ENCODE results near the gene RANBP10.

The RANBP10 gene

DNA sequence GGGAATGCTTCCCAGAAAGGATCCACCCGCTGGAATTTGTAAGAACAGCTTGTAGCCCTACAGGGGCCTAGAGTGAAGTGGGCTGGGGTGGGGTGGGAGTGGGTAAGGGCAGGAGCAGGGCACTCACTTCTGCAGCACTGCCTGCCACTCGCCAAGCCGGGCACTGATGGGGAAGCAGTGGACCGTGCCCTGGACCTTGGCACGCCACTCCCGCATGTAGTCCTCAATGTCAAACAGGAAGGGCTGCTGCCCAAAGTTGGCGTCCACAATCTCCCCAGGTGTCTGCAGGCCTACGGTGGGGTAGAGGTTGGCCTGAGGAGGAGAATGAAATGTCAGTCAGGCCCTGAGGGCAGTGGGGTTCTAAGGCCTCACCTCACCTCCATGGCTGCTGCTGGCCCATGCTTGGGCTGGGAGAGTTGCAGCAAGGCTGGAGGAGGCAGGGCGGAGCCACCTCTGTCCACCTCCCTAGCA lies 71.6 kb downstream of the RANBP10 start:
- POLR2A ChIA-PET: no interaction called here
- no peak for DNase-seq (ENCODE audit: extremely low spot score)
- TF ChIP-seq CTCF (IDR thresholded peaks at IDR 0.05; ENCODE audit: control extremely low read depth, extremely low read depth, low read depth, missing control alignments): no peak
- CTCF ChIA-PET: no interaction called here

DNA sequence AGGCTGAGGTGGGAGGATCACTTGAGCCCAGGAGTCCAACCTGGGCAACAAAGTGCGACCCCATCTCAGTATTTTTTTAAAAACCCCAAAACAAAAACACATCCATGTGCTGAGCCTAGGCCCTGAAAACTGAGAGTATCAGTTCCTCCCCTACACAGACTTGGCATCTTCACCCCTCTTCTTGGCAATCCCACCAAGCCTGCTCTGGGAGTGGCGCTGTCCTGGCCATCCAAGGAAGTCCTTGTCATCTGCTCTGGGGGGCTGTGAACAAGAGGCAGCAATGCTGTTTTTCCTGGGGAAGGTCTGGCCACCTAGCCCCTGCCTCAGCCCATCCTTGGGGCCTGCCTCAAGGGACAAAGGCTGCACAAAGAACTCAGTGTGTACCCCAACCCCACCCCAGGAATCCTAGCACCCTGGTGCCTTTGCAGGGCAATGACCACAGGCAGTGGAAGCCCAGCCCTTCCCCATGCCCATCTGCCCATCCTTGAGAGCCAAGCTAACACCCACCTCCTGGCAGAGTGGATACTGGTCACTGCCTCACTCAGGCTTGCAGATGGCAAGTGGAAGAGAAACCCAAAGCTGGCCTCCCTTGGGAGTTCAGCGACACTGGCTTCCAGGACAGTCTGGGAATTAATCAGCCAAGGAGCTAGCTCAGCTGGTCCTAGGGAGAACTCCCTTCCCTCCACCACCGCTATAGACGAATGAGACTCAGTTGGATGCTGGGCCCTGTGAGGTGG lies 72.5 kb downstream of the RANBP10 start:
- ChIA-PET POLR2A (no interaction called here), CTCF (no interaction called here)
- DNase-seq (ENCODE audit: extremely low spot score): no peak
- no peak for TF ChIP-seq CTCF (IDR thresholded peaks at IDR 0.05; ENCODE audit: control extremely low read depth, extremely low read depth, low read depth, missing control alignments)

GRCh38 chr16:67731753-67732095 lies 74.6 kb downstream of the RANBP10 start:
- no peak for DNase-seq (ENCODE audit: extremely low spot score)
- CTCF ChIA-PET: interaction anchor here (1.1 to 1.4 kb wide), 5 partner anchors 12 to 211 kb away, joined by 3 to 5 read pairs (median 3); partner anchors contain the start of gene GFOD2
- POLR2A ChIA-PET: no interaction called here

GRCh38 chr16:67731071-67731752 lies 75.1 kb downstream of the RANBP10 start:
- ChIA-PET CTCF (interaction anchor here (1.1 to 1.4 kb wide), 4 partner anchors 12 to 210 kb away, joined by 3 to 5 read pairs (median 3); partner anchors contain the start of gene GFOD2), POLR2A (no interaction called here)
- DNase-seq (ENCODE audit: extremely low spot score): no peak
- no peak for TF ChIP-seq CTCF (IDR thresholded peaks at IDR 0.05; ENCODE audit: control extremely low read depth, extremely low read depth, low read depth, missing control alignments)

More at GRCh38 chr16:67731753-67732095, 74.6 kb downstream of the RANBP10 start:
- no peak for TF ChIP-seq CTCF (IDR thresholded peaks at IDR 0.05; ENCODE audit: control extremely low read depth, extremely low read depth, low read depth, missing control alignments)

DNA sequence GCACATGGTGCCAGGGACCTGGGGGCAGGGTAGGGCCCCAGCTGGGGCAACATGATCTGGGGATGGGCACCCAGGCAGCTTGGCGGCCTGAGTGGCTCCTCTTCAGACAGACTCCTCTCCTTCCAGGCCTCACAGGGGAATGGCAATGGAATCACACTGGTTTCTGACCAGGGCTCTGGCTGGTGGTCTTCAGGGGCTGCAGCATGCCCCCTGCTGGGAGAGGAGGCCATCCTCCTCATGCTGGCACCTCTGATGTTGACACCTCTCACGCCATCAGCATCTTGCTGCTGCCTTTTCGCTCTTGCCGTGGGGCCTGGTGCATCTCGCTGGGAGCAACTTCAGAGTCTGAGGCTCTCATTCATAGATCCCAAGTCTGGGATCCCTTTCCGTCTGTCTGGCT lies 76.0 kb downstream of the RANBP10 start:
- no peak for DNase-seq (ENCODE audit: extremely low spot score)
- ChIA-PET POLR2A (no interaction called here), CTCF (no interaction called here)
- no peak for TF ChIP-seq CTCF (IDR thresholded peaks at IDR 0.05; ENCODE audit: control extremely low read depth, extremely low read depth, low read depth, missing control alignments)

GRCh38 chr16:67729636-67730248 lies 76.6 kb downstream of the RANBP10 start:
- TF ChIP-seq CTCF (IDR thresholded peaks at IDR 0.05; ENCODE audit: control extremely low read depth, extremely low read depth, low read depth, missing control alignments): no peak
- CTCF ChIA-PET: interaction anchor here (1.3 to 1.6 kb wide), 2 partner anchors 10 to 13 kb away, joined by 3 to 5 read pairs; partner anchors contain the start of gene GFOD2
- POLR2A ChIA-PET: no interaction called here
- no peak for DNase-seq (ENCODE audit: extremely low spot score)

All from GM10248 (cell line).